HG02870 (cell line): ENCODE results near the gene MUC5B.
"Not testable (repeated sequence)": the region's sequence is repeated elsewhere in the genome, so short reads cannot be mapped to it uniquely, and the experiment has no call there.

Experiments used
- ATAC-seq: cut with Tn5 transposase; IDR thresholded peaks from one replicate; pipeline ENCODE4 v1.9.1; 2021; ENCODE audit warnings: mild to moderate bottlenecking, moderate library complexity; ENCODE audit not compliant: unreplicated experiment

MUC5B gene

GRCh38 chr11:1261241-1262071, 38.6 kb downstream of the MUC5B start:
- ATAC-seq: no peak

GRCh38 chr11:1262172-1263006, 39.5 kb downstream of the MUC5B start:
- ATAC-seq: peak; percentile 80

- no peak for ATAC-seq
These were observed 40.1 kb downstream of the MUC5B start for GRCh38 chr11:1263010-1263409.

- ATAC-seq: not testable (repeated sequence)
These were observed 41.6 kb downstream of the MUC5B start for GRCh38 chr11:1264444-1264843.

- ATAC-seq: not testable (repeated sequence)
These were observed 42.6 kb downstream of the MUC5B start for GRCh38 chr11:1265480-1265879.

GRCh38 chr11:1266976-1267375, 44.1 kb downstream of the MUC5B start:
- not testable (repeated sequence) for ATAC-seq

GRCh38 chr11:1267441-1268100, 44.7 kb downstream of the MUC5B start:
- ATAC-seq: no peak

- no peak for ATAC-seq
These were observed 47.1 kb downstream of the MUC5B start for GRCh38 chr11:1269957-1270356.

- no peak for ATAC-seq
These were observed 47.6 kb downstream of the MUC5B start for GRCh38 chr11:1270476-1270875.

- ATAC-seq: no peak
These were observed 48.1 kb downstream of the MUC5B start for GRCh38 chr11:1271002-1271401.

GRCh38 chr11:1271406-1271805, 48.5 kb downstream of the MUC5B start:
- ATAC-seq: no peak

- no peak for ATAC-seq
These were observed 49.1 kb downstream of the MUC5B start for GRCh38 chr11:1271927-1272326.

GRCh38 chr11:1272531-1272930, 49.7 kb downstream of the MUC5B start:
- no peak for ATAC-seq

- no peak for ATAC-seq
These were observed 51.6 kb downstream of the MUC5B start for GRCh38 chr11:1274501-1274900.

GRCh38 chr11:1275021-1275420, 52.2 kb downstream of the MUC5B start:
- no peak for ATAC-seq

GRCh38 chr11:1276041-1276790, 53.4 kb downstream of the MUC5B start:
- no peak for ATAC-seq

GRCh38 chr11:1276866-1277615, 54.2 kb downstream of the MUC5B start:
- no peak for ATAC-seq

GRCh38 chr11:1277936-1278512, 55.2 kb downstream of the MUC5B start:
- ATAC-seq: no peak

GRCh38 chr11:1278766-1279673, 56.2 kb downstream of the MUC5B start:
- ATAC-seq: no peak
